C4-2B (cell line): ENCODE data around the gene FAM53B.

Source experiments
- H3K27ac ChIP-seq: fragments of 450-650 bp; 2 replicates; pipeline ENCODE4 v1.5.1; 2017
- CTCF ChIP-seq: fragments of 450-650 bp; conservative IDR thresholded peaks from 2 replicates; pipeline ENCODE4 v1.5.1; 2017; ENCODE audit warnings: mild to moderate bottlenecking
- ZFX ChIP-seq: fragments of 450-650 bp; IDR thresholded peaks from 2 replicates; pipeline ENCODE4 v1.6.1; 2017

The FAM53B gene

GRCh38 chr10:124650263-124650662 lies 93.9 kb downstream of the FAM53B start:
- no peak for TF ChIP-seq CTCF
- TF ChIP-seq ZFX, result no peak
- H3K27ac ChIP-seq, result no peak overlapping the region

- TF ChIP-seq CTCF (no peak), ZFX (no peak)
- H3K27ac ChIP-seq, result no peak overlapping the region
These were observed 95.0 kb downstream of the FAM53B start for GRCh38 chr10:124649214-124649613.

- H3K27ac ChIP-seq, result no peak overlapping the region
- TF ChIP-seq CTCF, result no peak
- TF ChIP-seq ZFX, result no peak
These were observed 95.4 kb downstream of the FAM53B start for GRCh38 chr10:124648738-124649137.

- no peak for TF ChIP-seq ZFX
- TF ChIP-seq CTCF, result no peak
These were observed 96.1 kb downstream of the FAM53B start for GRCh38 chr10:124648131-124648475.

GRCh38 chr10:124647421-124648130 lies 96.6 kb downstream of the FAM53B start:
- no peak overlapping the region for H3K27ac ChIP-seq
- TF ChIP-seq CTCF, result no peak
- TF ChIP-seq ZFX, result no peak

More at GRCh38 chr10:124648131-124648475, 96.1 kb downstream of the FAM53B start:
- H3K27ac ChIP-seq, result no peak overlapping the region

- TF ChIP-seq CTCF (no peak), ZFX (no peak)
- no peak overlapping the region for H3K27ac ChIP-seq
These were observed 97.5 kb downstream of the FAM53B start for GRCh38 chr10:124646483-124647352.

GRCh38 chr10:124645467-124646095 lies 98.6 kb downstream of the FAM53B start:
- TF ChIP-seq ZFX, result no peak
- TF ChIP-seq CTCF, result no peak
- H3K27ac ChIP-seq, result no peak overlapping the region
